ENCODE results near the gene PDE4D. TPM values are rescaled to one million over a fixed set of nuclear protein-coding genes. Genes with fewer than 3 reads are reported as not detected.

PDE4D gene
- total and polyA plus RNA-seq, 11 donors: 5.2 to 68.3 (median 42.1) TPM

GRCh38 chr5:59648949-59649921 lies 244.3 kb downstream of the PDE4D start:
- no peaks in the 10 kb centered on the region for H3K27me3 ChIP-seq
- no peaks in the 10 kb centered on the region for H3K36me3 ChIP-seq
- intact Hi-C loops (cut with DNase I): no loop called here
- no peak for DNase-seq
- peak overlapping the region in 1 of 12 donors; percentile 1 for H3K27ac ChIP-seq
- WGBS, 4 donors: 46 to 52% (median 49%) methylated on average over 8 of the region's 8 CpGs
- peak in 1 of 4 donors; percentile 43 for ATAC-seq
- no peak for TF ChIP-seq POLR2A (IDR thresholded peaks at IDR 0.05)
- TF ChIP-seq, protein P1, sequence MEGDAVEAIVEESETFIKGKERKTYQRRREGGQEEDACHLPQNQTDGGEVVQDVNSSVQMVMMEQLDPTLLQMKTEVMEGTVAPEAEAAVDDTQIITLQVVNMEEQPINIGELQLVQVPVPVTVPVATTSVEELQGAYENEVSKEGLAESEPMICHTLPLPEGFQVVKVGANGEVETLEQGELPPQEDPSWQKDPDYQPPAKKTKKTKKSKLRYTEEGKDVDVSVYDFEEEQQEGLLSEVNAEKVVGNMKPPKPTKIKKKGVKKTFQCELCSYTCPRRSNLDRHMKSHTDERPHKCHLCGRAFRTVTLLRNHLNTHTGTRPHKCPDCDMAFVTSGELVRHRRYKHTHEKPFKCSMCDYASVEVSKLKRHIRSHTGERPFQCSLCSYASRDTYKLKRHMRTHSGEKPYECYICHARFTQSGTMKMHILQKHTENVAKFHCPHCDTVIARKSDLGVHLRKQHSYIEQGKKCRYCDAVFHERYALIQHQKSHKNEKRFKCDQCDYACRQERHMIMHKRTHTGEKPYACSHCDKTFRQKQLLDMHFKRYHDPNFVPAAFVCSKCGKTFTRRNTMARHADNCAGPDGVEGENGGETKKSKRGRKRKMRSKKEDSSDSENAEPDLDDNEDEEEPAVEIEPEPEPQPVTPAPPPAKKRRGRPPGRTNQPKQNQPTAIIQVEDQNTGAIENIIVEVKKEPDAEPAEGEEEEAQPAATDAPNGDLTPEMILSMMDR (IDR thresholded peaks at IDR 0.05): no peak
- H3K9me3 ChIP-seq: no peaks in the 10 kb centered on the region
- no peak overlapping the region for H3K4me3 ChIP-seq
- peaks cover 0 to 14% (median 7%) of the 10 kb centered on the region in 12 donors for H3K4me1 ChIP-seq

- WGBS, 4 donors: 64 to 74% (median 67%) methylated on average over 1 of the region's 1 CpG
- TF ChIP-seq, protein P1 (IDR thresholded peaks at IDR 0.05): no peak
- TF ChIP-seq POLR2A (IDR thresholded peaks at IDR 0.05): no peak
- no peak overlapping the region for H3K27ac ChIP-seq
- no peaks in the 10 kb centered on the region for H3K9me3 ChIP-seq
- H3K27me3 ChIP-seq: no peaks in the 10 kb centered on the region
- intact Hi-C loops (cut with DNase I): no loop called here
- H3K4me3 ChIP-seq: no peak overlapping the region
- DNase-seq (no peak), ATAC-seq (no peak)
- H3K4me1 ChIP-seq: peaks cover 0 to 14% (median 7%) of the 10 kb centered on the region in 12 donors
- H3K36me3 ChIP-seq: no peaks in the 10 kb centered on the region
Measured at GRCh38 chr5:59648038-59648831, 245.3 kb downstream of the PDE4D start.

GRCh38 chr5:59645380-59645779 lies 248.1 kb downstream of the PDE4D start:
- H3K27ac ChIP-seq: no peak overlapping the region

More at GRCh38 chr5:59645380-59645779, 248.1 kb downstream of the PDE4D start:
- no peak for TF ChIP-seq POLR2A (IDR thresholded peaks at IDR 0.05)
- TF ChIP-seq, protein P1 (IDR thresholded peaks at IDR 0.05): no peak
- no peaks in the 10 kb centered on the region for H3K27me3 ChIP-seq
- H3K4me3 ChIP-seq: no peak overlapping the region
- H3K9me3 ChIP-seq: no peaks in the 10 kb centered on the region
- intact Hi-C loops (cut with DNase I): no loop called here
- ATAC-seq (no peak), DNase-seq (no peak)
- H3K36me3 ChIP-seq: no peaks in the 10 kb centered on the region
- H3K4me1 ChIP-seq: peaks cover 0 to 14% (median 7%) of the 10 kb centered on the region in 12 donors
- 90 to 100% (median 92%) methylated on average over 2 of the region's 2 CpGs for WGBS, 4 donors

All from heart left ventricle (tissue), 16 donors.